IMR-90 (cell line): ENCODE data around the gene KIF16B. TPM values are rescaled to one million over a fixed set of nuclear protein-coding genes. Genes with fewer than 3 reads are reported as not detected.
"Not testable (repeated sequence)": the region's sequence is repeated elsewhere in the genome, so short reads cannot be mapped to it uniquely, and the experiment has no call there.

Experiments used
- ATAC-seq: fragments of 200-7000 bp; cut with Tn5 transposase; 2 replicates; pipeline ENCODE4 v1.9.1; 2020; ENCODE audit warnings: low read depth, mild to moderate bottlenecking, moderate library complexity
- BruUV-seq: library from RNA; stranded (reverse); fragments of 400-500 nt; replicated peaks from 2 replicates; lab custom pipeline; 2021; lab: Mats Ljungman, UMichigan
- CTCF ChIA-PET: fragments of 300-600 bp; formaldehyde crosslinking; extraction: SDS; loops from one replicate; lab custom pipeline; 2021; ENCODE audit warnings: antibody characterized with exemption; lab: Yijun Ruan, JAX
- POLR2A ChIA-PET: fragments of 300-600 bp; sonication (Branson Sonifier 250); formaldehyde crosslinking; loops from one replicate; lab custom pipeline; 2022; ENCODE audit warnings: antibody characterized with exemption; ENCODE audit not compliant: unreplicated experiment; lab: Charles Lee
- DNase-seq: peaks from one replicate; pipeline ENCODE4 v3.0.0; 2013
- H2AFZ ChIP-seq: replicated peaks from 2 replicates; pipeline ENCODE3; 2013; ENCODE audit warnings: low read length, mild to moderate bottlenecking; ENCODE audit not compliant: poor library complexity
- H2AK5ac ChIP-seq: 2 replicates; pipeline ENCODE4 v1.6.1; 2013; ENCODE audit warnings: low read depth, low read length, inconsistent platforms
- H2AK9ac ChIP-seq: replicated peaks from 2 replicates; pipeline ENCODE3; 2013; ENCODE audit warnings: mild to moderate bottlenecking, low read depth, low read length, moderate library complexity; ENCODE audit not compliant: poor library complexity
- H2BK120ac ChIP-seq: 2 replicates; pipeline ENCODE4 v1.6.1; 2013; ENCODE audit warnings: low read depth, low read length, inconsistent platforms
- H2BK15ac ChIP-seq: 3 replicates; pipeline ENCODE4 v1.6.1; 2013; ENCODE audit warnings: low read depth, low read length, inconsistent platforms
- H2BK20ac ChIP-seq: 2 replicates; pipeline ENCODE4 v1.6.1; 2013; ENCODE audit warnings: low read depth, mild to moderate bottlenecking, inconsistent platforms, low read length, moderate library complexity
- H2BK5ac ChIP-seq: 2 replicates; pipeline ENCODE4 v1.6.1; 2013; ENCODE audit warnings: mild to moderate bottlenecking, low read depth, low read length, inconsistent platforms; ENCODE audit not compliant: poor library complexity, severe bottlenecking
- H3K14ac ChIP-seq: replicated peaks from 2 replicates; pipeline ENCODE4 v1.6.1; 2013; ENCODE audit warnings: low read depth, low read length, inconsistent platforms
- H3K18ac ChIP-seq: 2 replicates; pipeline ENCODE4 v1.6.1; 2013; ENCODE audit warnings: low read depth, low read length, control low read depth
- H3K23ac ChIP-seq: 2 replicates; pipeline ENCODE4 v1.6.1; 2013; ENCODE audit warnings: low read depth, low read length, inconsistent platforms
- H3K27ac ChIP-seq: 2 replicates; pipeline ENCODE4 v1.5.1; 2013; ENCODE audit warnings: mild to moderate bottlenecking, control low read depth, low read length; ENCODE audit not compliant: insufficient read depth
- H3K27me3 ChIP-seq: 2 replicates; pipeline ENCODE4 v1.6.1; 2013; ENCODE audit warnings: low read length; ENCODE audit not compliant: control insufficient read depth, insufficient read depth
- H3K36me3 ChIP-seq: 2 replicates; pipeline ENCODE4 v1.6.1; 2013; ENCODE audit warnings: low read length, mixed read lengths; ENCODE audit not compliant: control insufficient read depth, insufficient read depth
- H3K4ac ChIP-seq: 2 replicates; pipeline ENCODE4 v1.6.1; 2013; ENCODE audit warnings: low read depth, low read length, inconsistent platforms
- H3K4me1 ChIP-seq: 2 replicates; pipeline ENCODE4 v1.6.1; 2013; ENCODE audit warnings: low read length, mixed read lengths; ENCODE audit not compliant: control insufficient read depth, insufficient read depth
- H3K4me2 ChIP-seq: 2 replicates; pipeline ENCODE4 v1.6.1; 2013; ENCODE audit warnings: low read depth, mild to moderate bottlenecking, control low read depth, low read length, moderate library complexity
- H3K4me3 ChIP-seq: 2 replicates; pipeline ENCODE4 v1.5.1; 2013; ENCODE audit warnings: low read depth, mild to moderate bottlenecking, control low read depth, low read length, moderate library complexity; ENCODE audit not compliant: insufficient read depth
- H3K56ac ChIP-seq: 2 replicates; pipeline ENCODE4 v1.6.1; 2013; ENCODE audit warnings: low read length, inconsistent platforms; ENCODE audit not compliant: insufficient read depth; ENCODE audit errors: extremely low read depth
- H3K79me1 ChIP-seq, 2 experiments: 2 replicates each; pipeline ENCODE4 v1.6.1; 2013; ENCODE audit warnings: low read length in 2 of 2, inconsistent platforms in 1 of 2, low read depth in 1 of 2
- H3K9ac ChIP-seq: 2 replicates; pipeline ENCODE4 v1.6.1; 2013; ENCODE audit warnings: low read depth, low read length, control low read depth
- H3K9me1 ChIP-seq: 2 replicates; pipeline ENCODE4 v1.6.1; 2013; ENCODE audit warnings: low read length, inconsistent platforms; ENCODE audit not compliant: insufficient read depth
- H3K9me3 ChIP-seq: 2 replicates; pipeline ENCODE4 v1.6.1; 2013; ENCODE audit warnings: low read length; ENCODE audit not compliant: control insufficient read depth, insufficient read depth
- H4K20me1 ChIP-seq: 2 replicates; pipeline ENCODE4 v1.6.1; 2013; ENCODE audit warnings: low read length, inconsistent platforms; ENCODE audit not compliant: insufficient read depth
- H4K5ac ChIP-seq: 2 replicates; pipeline ENCODE4 v1.6.1; 2013; ENCODE audit warnings: mild to moderate bottlenecking, low read depth, low read length, control low read depth
- H4K8ac ChIP-seq, 2 experiments: 2 replicates each; pipeline ENCODE4 v1.6.1; 2013; ENCODE audit warnings: low read depth in 2 of 2, low read length in 2 of 2, control low read depth in 1 of 2, inconsistent platforms in 1 of 2
- H4K91ac ChIP-seq: 2 replicates; pipeline ENCODE4 v1.6.1; 2013; ENCODE audit warnings: low read depth, low read length, inconsistent platforms; ENCODE audit not compliant: insufficient read depth
- WGBS, 2 experiments: methylation state at CpG; one replicate each; pipeline versions ENCODE4 v1.1.5 to v1.1.7; 2013; ENCODE audit warnings: missing lambda C conversion rate in 2 of 2; ENCODE audit not compliant: insufficient read length in 1 of 2; ENCODE audit errors: extremely low coverage in 2 of 2; 5-methylcytosine and 5-hydroxymethylcytosine counted together
- dilution Hi-C: fragments of 300-500 bp; cut with HindIII; formaldehyde crosslinking; loops from one replicate; pipeline ENCODE4 v1.14.3; 2018; ENCODE audit warnings: low sequenced_read_pairs; ENCODE audit not compliant: unreplicated experiment
- in situ Hi-C: fragments of 300-500 bp; cut with MboI; formaldehyde crosslinking; loops from 3 replicates; pipeline ENCODE4 v1.14.3; 2019; ENCODE audit warnings: low sequenced_read_pairs, inconsistent platforms, mixed read lengths
- intact Hi-C: fragments of 100-400 bp; cut with micrococcal nuclease; formaldehyde crosslinking; loops from 2 replicates; pipeline ENCODE4 v1.10.0; 2022
- polyA plus RNA-seq, 3 experiments: library from polyadenylated mRNA; depleted of rRNA; stranded (reverse); fragments of >200 nt; gene quantifications; 2 replicates each; pipeline ENCODE4 v1.2.3, GENCODE V29; 2012; ENCODE audit warnings: low replicate concordance in 1 of 3
- total RNA-seq: library from RNA; depleted of rRNA; stranded (reverse); fragments of >200 nt; gene quantifications from 2 replicates; pipeline ENCODE4 v1.2.3, GENCODE V29; 2012

Gene KIF16B
- total and polyA plus RNA-seq, 2 of the 4 experiments (the other 2 are of a cell fraction): 4.7 to 10.0 TPM

DNA sequence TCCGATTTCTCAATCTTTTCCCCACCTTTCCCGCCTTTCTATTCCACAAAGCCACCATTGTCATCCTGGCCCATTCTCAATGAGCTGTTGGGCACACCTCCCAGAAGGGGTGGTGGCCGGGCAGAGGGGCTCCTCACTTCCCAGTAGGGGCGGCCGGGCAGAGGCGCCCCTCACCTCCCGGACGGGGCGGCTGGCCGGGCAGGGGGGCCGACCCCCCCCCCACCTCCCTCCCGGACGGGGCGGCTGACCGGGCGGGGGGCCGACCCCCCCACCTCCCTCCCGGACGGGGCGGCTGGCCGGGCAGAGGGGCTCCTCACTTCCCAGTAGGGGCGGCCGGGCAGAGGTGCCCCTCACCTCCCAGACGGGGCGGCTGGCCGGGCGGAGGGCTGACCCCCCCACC is 346.3 kb downstream of the KIF16B start:
- H3K9me3 ChIP-seq, dilution Hi-C loops, H4K20me1 ChIP-seq, H3K14ac ChIP-seq, H3K4me1 ChIP-seq, H4K91ac ChIP-seq, H3K23ac ChIP-seq, POLR2A ChIA-PET, H3K18ac ChIP-seq, intact Hi-C loops, H4K8ac ChIP-seq, H3K56ac ChIP-seq, H2BK120ac ChIP-seq, H3K79me1 ChIP-seq, H3K4me3 ChIP-seq, H3K9me1 ChIP-seq, H3K27ac ChIP-seq, H2AK9ac ChIP-seq, H3K4me2 ChIP-seq, BruUV-seq, H2BK5ac ChIP-seq, ATAC-seq, H3K4ac ChIP-seq, H2BK15ac ChIP-seq, CTCF ChIA-PET, H3K36me3 ChIP-seq, DNase-seq, H2AFZ ChIP-seq, in situ Hi-C loops, H3K27me3 ChIP-seq, H4K5ac ChIP-seq, H3K9ac ChIP-seq, H2BK20ac ChIP-seq, H2AK5ac ChIP-seq: not testable (repeated sequence)
- no CpG with 5 or more reads among the region's 27 CpGs for WGBS, 2 experiments
